Measurements from ENCODE around the gene HORMAD1.
"Not testable (repeated sequence)": the region's sequence is repeated elsewhere in the genome, so short reads cannot be mapped to it uniquely, and the experiment has no call there.

- not testable (repeated sequence) for TF ChIP-seq EP300 (IDR thresholded peaks at IDR 0.05); CTCF (IDR thresholded peaks at IDR 0.05); POLR2A (IDR thresholded peaks at IDR 0.05; ENCODE audit: low read depth)
These were observed 66.1 kb downstream of the HORMAD1 start for GRCh38 chr1:150654635-150655034.
